Gastroesophageal sphincter (tissue), 4 donors: ENCODE measurements around the gene AAR2. TPM values are rescaled to one million over a fixed set of nuclear protein-coding genes. Genes with fewer than 3 reads are reported as not detected.

Experiments used
- ATAC-seq: fragments of 150-250 bp; one replicate; pipeline ENCODE4 v1.9.1; 2016; ENCODE audit warnings: mild to moderate bottlenecking, moderate library complexity
- H3K27ac ChIP-seq, 4 donors: fragments of 200-600 bp; sonication (generic) in 3 of 4; 1 replicate in 3 of 4; 2 replicates in 1 of 4; pipeline ENCODE4 v1.5.1; 2016 to 2019
- H3K27me3 ChIP-seq: fragments of 200-600 bp; sonication (generic); one replicate; pipeline ENCODE4 v1.5.1; 2019
- H3K36me3 ChIP-seq, 2 donors: fragments of 200-600 bp; sonication (generic); one replicate each; pipeline ENCODE4 v1.5.1; 2019; ENCODE audit warnings: control low read depth in 1 of 2
- H3K4me1 ChIP-seq, 3 donors: fragments of 200-600 bp; sonication (generic); 1 replicate in 2 of 3; 2 replicates in 1 of 3; pipeline ENCODE4 v1.5.1; 2016 to 2019; ENCODE audit warnings: control low read depth in 2 of 3
- H3K4me3 ChIP-seq, 2 donors: fragments of 200-600 bp; sonication (generic); one replicate each; pipeline ENCODE4 v1.5.1; 2019; ENCODE audit warnings: mild to moderate bottlenecking in 1 of 2, moderate library complexity in 1 of 2
- H3K9me3 ChIP-seq, 3 donors: fragments of 200-600 bp; sonication (generic); one replicate each; pipeline ENCODE4 v1.5.1; 2017 to 2019; ENCODE audit warnings: control low read depth in 2 of 3
- CTCF ChIP-seq, 4 experiments: fragments of 200-600 bp in 2 of 4; fragments of 450-650 bp in 2 of 4; sonication (generic) in 1 of 4; IDR thresholded peaks; one replicate each; pipeline ENCODE4 v1.5.1; 2017 to 2019; ENCODE audit warnings: antibody characterized with exemption in 4 of 4, mild to moderate bottlenecking in 2 of 4, moderate library complexity in 2 of 4
- EP300 ChIP-seq: sonication (generic); formaldehyde crosslinking; IDR thresholded peaks from one replicate; pipeline ENCODE4 v1.6.1; 2017; ENCODE audit warnings: antibody characterized with exemption, mild to moderate bottlenecking
- POLR2A ChIP-seq, 2 donors: fragments of 450-650 bp; IDR thresholded peaks; one replicate each; pipeline ENCODE4 v1.6.1; 2017; ENCODE audit warnings: antibody characterized with exemption in 2 of 2, mild to moderate bottlenecking in 2 of 2, moderate library complexity in 1 of 2
- POLR2AphosphoS5 ChIP-seq: sonication (generic); formaldehyde crosslinking; IDR thresholded peaks from one replicate; pipeline ENCODE4 v1.6.1; 2017; ENCODE audit warnings: antibody characterized with exemption
- WGBS, 2 donors: methylation state at CpG; one replicate each; pipeline ENCODE4 v1.1.5; 2018; ENCODE audit warnings: low coverage in 1 of 2; 5-methylcytosine and 5-hydroxymethylcytosine counted together
- total RNA-seq, 4 donors: library from RNA; depleted of rRNA; stranded (reverse); fragments of >200 nt; gene quantifications; one replicate each; pipeline ENCODE4 v1.1.0, GENCODE V29; 2016

AAR2 gene
- total RNA-seq, 4 donors from 2014 or later = 37.4 to 48.5 (median 38.9) TPM

DNA sequence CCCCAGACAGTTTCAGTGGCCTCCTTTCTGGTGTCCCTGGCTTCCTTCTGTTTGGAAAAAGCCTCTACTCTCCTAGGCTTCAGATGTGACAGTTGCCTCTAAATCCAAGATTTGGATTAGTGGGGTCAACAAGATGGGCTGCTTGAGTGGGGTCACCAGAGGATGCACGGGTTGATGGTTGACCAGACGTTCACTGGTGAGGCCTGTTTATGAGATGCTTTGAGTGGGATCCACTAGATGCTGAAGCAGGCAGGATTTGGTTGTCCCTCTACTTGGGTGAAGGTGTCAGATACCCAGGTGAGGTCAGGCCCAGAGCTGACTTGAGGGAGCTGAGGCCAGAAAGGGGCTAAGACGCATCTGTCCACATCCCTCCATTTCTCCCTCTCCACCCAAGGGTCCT is 61.8 kb downstream of the AAR2 start:
- no peak for ATAC-seq
- Histone ChIP-seq H3K27ac (no peak overlapping the region), H3K4me3 (no peak overlapping the region), H3K36me3 (no peaks in the 10 kb centered on the region), H3K27me3 (peaks cover 84% of the 10 kb centered on the region), H3K4me1 (no peaks in the 10 kb centered on the region), H3K9me3 (peaks cover 0 to 10% (median 0%) of the 10 kb centered on the region in 3 donors)
- no peak for TF ChIP-seq POLR2AphosphoS5
- no peak for TF ChIP-seq CTCF (IDR thresholded peaks at IDR 0.05)
- TF ChIP-seq POLR2A (IDR thresholded peaks at IDR 0.05) = no peak
- TF ChIP-seq EP300 = no peak
- 100% methylated on average over 1 of the region's 3 CpGs; no CpG with 5 or more reads in 1 of the 2 donors for WGBS, 2 donors

- Histone ChIP-seq H3K27me3 (peaks cover 87% of the 10 kb centered on the region), H3K27ac (no peak overlapping the region), H3K4me1 (no peaks in the 10 kb centered on the region), H3K36me3 (no peaks in the 10 kb centered on the region), H3K4me3 (no peak overlapping the region), H3K9me3 (peaks cover 0 to 10% (median 0%) of the 10 kb centered on the region in 3 donors)
- WGBS, 2 donors = 74% methylated on average over 5 of the region's 11 CpGs; no CpG with 5 or more reads in 1 of the 2 donors
- ATAC-seq = no peak
- TF ChIP-seq POLR2AphosphoS5 = no peak
- TF ChIP-seq CTCF (IDR thresholded peaks at IDR 0.05) = no peak
- no peak for TF ChIP-seq EP300
- no peak for TF ChIP-seq POLR2A (IDR thresholded peaks at IDR 0.05)
Observed at GRCh38 chr20:36298795-36299339, 62.6 kb downstream of the AAR2 start.

DNA sequence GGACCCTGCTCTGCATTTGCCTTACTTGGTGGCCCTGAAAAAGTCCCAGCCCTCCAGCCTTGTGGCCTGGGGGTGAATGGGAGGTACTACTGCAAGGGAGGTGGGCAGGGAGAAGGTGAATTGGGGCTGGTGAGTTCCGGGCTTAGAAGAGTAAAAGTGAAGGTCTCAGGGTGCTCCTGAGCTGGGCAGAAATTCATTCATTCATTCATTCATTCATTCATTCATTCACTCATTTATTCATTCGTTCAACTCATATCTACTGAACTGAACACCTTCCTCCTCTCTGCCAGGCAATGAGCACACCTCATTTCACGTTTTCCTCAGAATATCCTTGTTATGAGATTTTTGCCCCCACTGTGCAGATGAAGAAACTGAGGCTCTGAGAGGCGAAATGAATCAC is 63.2 kb downstream of the AAR2 start:
- Histone ChIP-seq H3K27ac (no peak overlapping the region), H3K27me3 (peaks cover 90% of the 10 kb centered on the region), H3K9me3 (peaks cover 0 to 10% (median 0%) of the 10 kb centered on the region in 3 donors), H3K36me3 (no peaks in the 10 kb centered on the region), H3K4me3 (no peak overlapping the region), H3K4me1 (no peaks in the 10 kb centered on the region)
- ATAC-seq = no peak
- 82% methylated on average over 2 of the region's 4 CpGs for WGBS, 2 donors
- TF ChIP-seq POLR2A (IDR thresholded peaks at IDR 0.05) (no peak), CTCF (IDR thresholded peaks at IDR 0.05) (no peak)

DNA sequence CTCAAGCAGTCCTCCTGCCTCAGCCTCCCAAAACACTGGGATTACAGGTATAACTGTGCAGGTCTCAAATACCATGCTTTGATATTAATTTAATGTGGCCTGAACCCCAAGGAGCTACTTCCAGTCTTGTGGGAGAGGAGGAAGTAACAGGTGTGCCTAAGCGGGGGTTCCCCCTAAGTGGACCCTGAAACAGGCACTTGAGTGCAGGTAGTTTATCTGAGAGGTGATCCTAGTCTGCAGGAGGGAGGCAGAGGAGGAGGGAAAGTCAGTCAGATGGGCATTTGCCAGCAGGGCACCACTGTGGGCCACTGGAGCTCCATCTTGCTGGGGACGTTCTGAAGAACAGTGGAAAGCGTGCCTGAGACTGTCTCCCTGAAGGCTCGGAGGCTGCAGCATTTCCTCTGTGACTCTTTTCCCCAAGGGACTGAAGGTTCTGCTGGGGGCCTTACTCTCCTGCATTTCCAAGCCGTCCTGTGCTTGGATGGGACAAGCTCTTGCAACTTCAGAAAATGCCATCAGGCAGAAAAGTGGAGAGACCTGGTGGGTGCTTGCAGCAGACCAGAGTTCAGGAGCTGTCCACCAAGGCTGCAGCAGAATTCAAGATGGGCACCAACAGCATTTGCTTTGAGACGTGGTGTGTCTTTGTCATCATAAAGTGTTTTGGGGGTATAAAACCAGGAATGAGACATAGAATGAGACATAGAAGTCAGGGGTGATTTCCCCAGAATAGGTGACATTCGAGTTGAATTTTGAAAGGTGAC is 65.3 kb downstream of the AAR2 start:
- ATAC-seq = no peak
- Histone ChIP-seq H3K9me3 (no peaks in the 10 kb centered on the region), H3K27ac (no peak overlapping the region), H3K4me1 (peaks cover 0 to 11% (median 6%) of the 10 kb centered on the region in 3 donors), H3K27me3 (peaks cover 95% of the 10 kb centered on the region), H3K36me3 (no peaks in the 10 kb centered on the region), H3K4me3 (no peak overlapping the region)
- WGBS, 2 donors = 50 to 79% methylated on average over 3 to 5 of the region's 7 CpGs
- TF ChIP-seq EP300 (no peak), POLR2AphosphoS5 (no peak), POLR2A (IDR thresholded peaks at IDR 0.05) (no peak), CTCF (IDR thresholded peaks at IDR 0.05) (no peak)
